H1 (cell line): Measurements from ENCODE around the gene MCL1. TPM values are rescaled to one million over a fixed set of nuclear protein-coding genes. Genes with fewer than 3 reads are reported as not detected.
"Not testable (repeated sequence)": the region's sequence is repeated elsewhere in the genome, so short reads cannot be mapped to it uniquely, and the experiment has no call there.

Experiments
- CTCF ChIA-PET: fragments of 300-600 bp; sonication (Branson Sonifier 250); formaldehyde crosslinking; loops from one replicate; lab custom pipeline; 2021; ENCODE audit not compliant: partially characterized antibody; lab: Charles Lee
- POLR2A ChIA-PET: fragments of 300-600 bp; sonication (Branson Sonifier 250); formaldehyde crosslinking; loops from one replicate; lab custom pipeline; 2021; ENCODE audit warnings: inconsistent platforms; ENCODE audit not compliant: partially characterized antibody; lab: Charles Lee
- DNase-seq, 2 experiments: peaks; one replicate each; pipeline versions ENCODE4 v3.0.0 to v3.0.0-alpha.2; 2010 to 2022; ENCODE audit warnings: low spot score in 2 of 2, low read depth in 1 of 2, mixed read lengths in 1 of 2
- FAIRE-seq: peaks from 2 replicates; lab custom pipeline; 2011; peaks lifted over from hg19 to GRCh38; lab: Jason Lieb, UNC
- H2AFZ ChIP-seq: 2 replicates; pipeline ENCODE4 v1.8.1; 2012; ENCODE audit warnings: low read length, inconsistent platforms
- H2AK5ac ChIP-seq: 2 replicates; pipeline ENCODE4 v1.6.1; 2013; ENCODE audit warnings: low read depth, low read length
- H2BK120ac ChIP-seq: replicated peaks from 2 replicates; pipeline ENCODE3; 2013; ENCODE audit warnings: low read depth, low read length, inconsistent platforms
- H2BK12ac ChIP-seq: 2 replicates; pipeline ENCODE4 v1.6.1; 2013; ENCODE audit warnings: low read depth, low read length
- H2BK15ac ChIP-seq: 2 replicates; pipeline ENCODE4 v1.6.1; 2013; ENCODE audit warnings: low read length
- H2BK20ac ChIP-seq: 2 replicates; pipeline ENCODE4 v1.6.1; 2013; ENCODE audit warnings: low read length
- H2BK5ac ChIP-seq: 2 replicates; pipeline ENCODE4 v1.6.1; 2013; ENCODE audit warnings: low read depth, low read length
- H3K14ac ChIP-seq: 2 replicates; pipeline ENCODE4 v1.6.1; 2013; ENCODE audit warnings: inconsistent platforms; ENCODE audit not compliant: insufficient read length
- H3K18ac ChIP-seq: 2 replicates; pipeline ENCODE4 v1.6.1; 2013; ENCODE audit warnings: low read length; ENCODE audit errors: extremely low read depth
- H3K23ac ChIP-seq: 2 replicates; pipeline ENCODE4 v1.6.1; 2013; ENCODE audit warnings: inconsistent platforms; ENCODE audit not compliant: insufficient read length
- H3K23me2 ChIP-seq: 2 replicates; pipeline ENCODE4 v1.6.1; 2013; ENCODE audit warnings: low read depth, low read length
- H3K27ac ChIP-seq: 2 replicates; pipeline ENCODE4 v1.6.1; 2011; ENCODE audit warnings: low read depth, low read length, inconsistent platforms
- H3K27me3 ChIP-seq, 4 experiments: replicated peaks in 1 of 4; 1 replicate in 1 of 4; 2 replicates in 3 of 4; pipeline versions ENCODE4 v1.6.1 to v1.8.1; 2011 to 2013; ENCODE audit warnings: low read length in 3 of 4, mild to moderate bottlenecking in 3 of 4, inconsistent platforms in 2 of 4, mixed read lengths in 2 of 4, moderate library complexity in 1 of 4; ENCODE audit not compliant: control insufficient read depth in 3 of 4, insufficient read depth in 3 of 4; ENCODE audit errors: extremely low read depth in 1 of 4
- H3K36me3 ChIP-seq, 4 experiments: 2 replicates each; pipeline versions ENCODE4 v1.6.1 to v1.8.1; 2011 to 2013; ENCODE audit warnings: mild to moderate bottlenecking in 4 of 4, low read length in 3 of 4, moderate library complexity in 2 of 4, control low read depth in 1 of 4, inconsistent platforms in 1 of 4; ENCODE audit not compliant: insufficient read depth in 4 of 4, control insufficient read depth in 2 of 4
- H3K4ac ChIP-seq: replicated peaks from 2 replicates; pipeline ENCODE3; 2013; ENCODE audit warnings: low read length, low read depth, mixed read lengths, inconsistent platforms; ENCODE audit not compliant: insufficient read length
- H3K4me1 ChIP-seq, 4 experiments: replicated peaks in 1 of 4; 1 replicate in 1 of 4; 2 replicates in 3 of 4; pipeline versions ENCODE4 v1.6.1 to v1.8.1; 2011 to 2013; ENCODE audit warnings: low read length in 3 of 4, inconsistent platforms in 2 of 4, mixed read lengths in 1 of 4; ENCODE audit not compliant: insufficient read depth in 4 of 4, control insufficient read depth in 3 of 4
- H3K4me2 ChIP-seq, 2 experiments: 2 replicates each; pipeline versions ENCODE4 v1.6.1 to v1.8.1; 2011 to 2013; ENCODE audit warnings: low read depth in 2 of 2, low read length in 2 of 2, control low read depth in 1 of 2, inconsistent platforms in 1 of 2, mild to moderate bottlenecking in 1 of 2; ENCODE audit not compliant: insufficient read depth in 1 of 2
- H3K4me3 ChIP-seq, 4 experiments: fragments of 200-600, 300-600 bp in 1 of 4; sonication (generic), shearing (Covaris generic), sonication (Bioruptor Twin) in 1 of 4; 2 replicates each; pipeline versions ENCODE4 v1.5.1 to v1.8.1; 2011 to 2016; ENCODE audit warnings: low read length in 4 of 4, low read depth in 3 of 4, control low read depth in 2 of 4, inconsistent platforms in 2 of 4, mild to moderate bottlenecking in 2 of 4, mixed read lengths in 1 of 4, moderate library complexity in 1 of 4; ENCODE audit not compliant: insufficient read depth in 2 of 4; ENCODE audit errors: extremely low read depth in 1 of 4
- H3K56ac ChIP-seq: replicated peaks from 2 replicates; pipeline ENCODE3; 2013; ENCODE audit warnings: low read depth, mild to moderate bottlenecking, mixed read lengths, low read length, inconsistent platforms; ENCODE audit not compliant: insufficient read length
- H3K79me1 ChIP-seq: 2 replicates; pipeline ENCODE4 v1.6.1; 2013; ENCODE audit warnings: low read depth, low read length, control low read depth
- H3K79me2 ChIP-seq, 2 experiments: 2 replicates each; pipeline versions ENCODE4 v1.6.1 to v1.8.1; 2012 to 2013; ENCODE audit warnings: low read length in 2 of 2, mild to moderate bottlenecking in 2 of 2, inconsistent platforms in 1 of 2; ENCODE audit not compliant: insufficient read depth in 2 of 2, control insufficient read depth in 1 of 2
- H3K9ac ChIP-seq, 4 experiments: replicated peaks in 1 of 4; 1 replicate in 1 of 4; 2 replicates in 3 of 4; pipeline versions ENCODE4 v1.6.1 to v1.8.1; 2011 to 2013; ENCODE audit warnings: low read depth in 3 of 4, low read length in 3 of 4, control low read depth in 2 of 4, mild to moderate bottlenecking in 2 of 4, moderate library complexity in 2 of 4, inconsistent platforms in 1 of 4; ENCODE audit errors: extremely low read depth in 1 of 4
- H3K9me3 ChIP-seq, 2 experiments: 2 replicates each; pipeline versions ENCODE4 v1.6.1 to v1.8.1; 2012 to 2013; ENCODE audit warnings: mild to moderate bottlenecking in 2 of 2, moderate library complexity in 2 of 2, control low read depth in 1 of 2, inconsistent platforms in 1 of 2, low read depth in 1 of 2, low read length in 1 of 2, mixed read lengths in 1 of 2; ENCODE audit not compliant: insufficient read depth in 2 of 2
- H4K20me1 ChIP-seq, 2 experiments: replicated peaks in 1 of 2; 2 replicates each; pipeline versions ENCODE3 to v1.8.1; 2011 to 2013; ENCODE audit warnings: inconsistent platforms in 2 of 2, low read length in 2 of 2, mild to moderate bottlenecking in 1 of 2; ENCODE audit not compliant: insufficient read depth in 2 of 2, control insufficient read depth in 1 of 2
- H4K5ac ChIP-seq: 2 replicates; pipeline ENCODE4 v1.6.1; 2013; ENCODE audit warnings: low read length, low read depth, mixed read lengths, inconsistent platforms; ENCODE audit not compliant: insufficient read length
- H4K8ac ChIP-seq: 2 replicates; pipeline ENCODE4 v1.8.0; 2013; ENCODE audit warnings: mild to moderate bottlenecking, moderate library complexity, low read length, inconsistent platforms; ENCODE audit not compliant: insufficient read depth; ENCODE audit errors: extremely low read depth
- H4K91ac ChIP-seq: replicated peaks from 2 replicates; pipeline ENCODE3; 2013; ENCODE audit warnings: low read length, mixed read lengths, inconsistent platforms; ENCODE audit not compliant: insufficient read length
- WGBS, 2 experiments: shearing (Covaris generic) in 1 of 2; methylation state at CpG; one replicate each; pipeline versions ENCODE4 v1.1.6 to v1.1.7; 2013 to 2015; ENCODE audit warnings: low lambda C conversion rate in 2 of 2, mixed read lengths in 2 of 2, inconsistent platforms in 1 of 2, low coverage in 1 of 2, missing lambda C conversion rate in 1 of 2; ENCODE audit not compliant: insufficient replicate concordance in 2 of 2, insufficient coverage in 1 of 2, insufficient read length in 1 of 2; ENCODE audit errors: extremely low coverage in 1 of 2, missing lambda C conversion rate in 1 of 2; 5-methylcytosine and 5-hydroxymethylcytosine counted together
- polyA plus RNA-seq, 7 experiments: library from polyadenylated mRNA; depleted of rRNA in 3 of 7; stranded (reverse) in 5 of 7; unstranded in 2 of 7; fragments of >200 nt in 5 of 7; fragments of 200-250 nt in 2 of 7; gene quantifications; 1 replicate in 5 of 7; 2 replicates in 1 of 7; 4 replicates in 1 of 7; pipeline versions ENCODE4 v1.2.1 to v1.2.3, GENCODE V29; 2011 to 2013; ENCODE audit warnings: missing spikeins in 2 of 7, mixed read lengths in 2 of 7
- total RNA-seq: library from RNA; stranded (reverse); fragmentation: NEBNext Ultra II Directional; extraction: Animal tissue kit (Norgen Biotek cat#: 25700); gene quantifications from 2 replicates; pipeline ENCODE4 v1.2.1, GENCODE V29; 2021

The MCL1 gene
- total and polyA plus RNA-seq, 2 of the 8 experiments (the other 6 are each of a cell fraction or from before 2014, with no cell fraction given), result 61.1 to 218 TPM

DNA sequence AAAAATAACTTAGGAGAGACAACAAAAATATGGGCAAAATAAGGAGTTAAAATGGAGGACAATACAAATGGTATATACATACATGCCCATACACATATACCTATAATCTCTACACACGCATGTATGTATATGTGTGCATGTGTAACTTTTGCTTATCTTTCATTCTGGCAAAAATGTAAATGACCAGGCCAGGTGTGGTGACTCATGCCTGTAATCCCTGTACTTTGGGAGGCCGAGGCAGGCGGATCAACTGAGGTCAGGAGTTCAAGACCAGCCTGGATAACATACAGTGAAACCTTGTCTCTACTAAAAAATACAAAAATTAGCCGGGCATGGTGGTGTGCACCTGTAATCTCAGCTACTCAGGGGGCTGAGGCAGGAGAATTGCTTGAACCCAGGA lies 18.9 kb upstream of the MCL1 start:
- not testable (repeated sequence) for H4K5ac ChIP-seq, H3K27me3 ChIP-seq, H3K79me1 ChIP-seq, H3K9me3 ChIP-seq, H2BK120ac ChIP-seq, H3K18ac ChIP-seq, H2BK20ac ChIP-seq, H3K9ac ChIP-seq, H2AK5ac ChIP-seq, H4K20me1 ChIP-seq, H3K14ac ChIP-seq, FAIRE-seq, H4K91ac ChIP-seq, H3K23me2 ChIP-seq, H4K8ac ChIP-seq, H2BK12ac ChIP-seq, H3K36me3 ChIP-seq, H2BK5ac ChIP-seq, H3K4me2 ChIP-seq, H3K23ac ChIP-seq, H3K4me1 ChIP-seq, H3K79me2 ChIP-seq, H3K56ac ChIP-seq, H3K4ac ChIP-seq, H2AFZ ChIP-seq, H3K4me3 ChIP-seq, H2BK15ac ChIP-seq, H3K27ac ChIP-seq, DNase-seq
- 90% methylated on average over 4 of the region's 4 CpGs; no CpG with 5 or more reads in 1 of the 2 experiments for WGBS, 2 experiments
- POLR2A ChIA-PET, result interaction anchor here (1.0 to 43.5 kb wide), 4 partner anchors 16 to 31 kb away, joined by 3 to 1380 read pairs (median 4); partner anchors contain the start of genes ADAMTSL4 and MCL1
- CTCF ChIA-PET, result interaction anchor here (0.7 to 1.8 kb wide), 5 partner anchors 10 to 214 kb away, joined by 3 to 5 read pairs (median 4); partner anchors contain the start of gene MCL1
